ENCODE results near the gene PGS1. TPM values are rescaled to one million over a fixed set of nuclear protein-coding genes. Genes with fewer than 3 reads are reported as not detected.

Gene PGS1
- total RNA-seq, result 10 to 100 TPM; 25.4 to 63.9 (median 38.4) TPM

DNA sequence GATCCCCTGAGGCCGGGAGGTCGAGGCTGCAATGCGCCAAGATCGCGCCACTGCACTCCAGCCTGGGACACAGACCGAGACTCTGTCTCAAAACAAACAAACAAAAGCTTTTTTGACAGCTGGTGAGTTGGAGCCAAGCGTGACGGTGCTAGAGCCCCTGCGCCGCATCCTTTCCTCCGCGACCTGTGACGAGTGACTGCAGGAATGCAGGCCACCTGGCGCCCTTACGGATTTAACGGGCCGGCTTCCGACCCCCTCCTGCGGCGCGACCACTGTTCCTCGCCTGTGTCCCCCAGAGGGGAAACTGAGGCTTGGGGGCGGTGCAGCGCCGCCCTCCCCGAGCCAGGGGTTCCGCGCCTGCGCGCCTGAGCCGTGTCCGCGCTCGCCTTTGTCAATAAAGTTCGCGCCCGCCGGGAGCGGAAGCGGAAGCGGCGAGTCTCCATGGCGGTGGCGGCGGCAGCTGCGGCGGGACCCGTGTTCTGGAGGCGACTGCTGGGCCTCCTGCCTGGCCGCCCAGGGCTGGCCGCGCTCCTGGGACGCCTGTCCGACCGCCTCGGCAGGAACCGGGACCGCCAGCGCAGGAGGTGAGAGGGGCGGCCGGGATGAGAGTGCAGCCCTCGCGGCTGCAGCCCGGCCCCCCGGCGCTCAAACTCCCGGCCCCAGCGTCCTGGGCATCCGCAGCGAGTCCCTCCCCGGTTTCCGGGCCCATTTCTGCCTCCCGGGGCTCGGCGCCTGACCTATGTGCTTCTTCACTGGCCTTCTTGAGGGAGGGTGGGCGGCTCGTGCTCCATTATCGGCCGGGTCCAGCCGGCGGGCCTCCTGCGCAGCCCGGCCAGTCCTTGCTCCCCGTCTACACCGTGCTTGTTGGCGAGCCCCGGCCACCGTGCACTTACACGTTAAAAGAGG is at the start of gene PGS1:
TSS of gene PGS1 (plus strand) at position 425 of the 906 bp plus-strand sequence. CDS start at position 442, 17 bp downstream.
- TF ChIP-seq, protein P1, sequence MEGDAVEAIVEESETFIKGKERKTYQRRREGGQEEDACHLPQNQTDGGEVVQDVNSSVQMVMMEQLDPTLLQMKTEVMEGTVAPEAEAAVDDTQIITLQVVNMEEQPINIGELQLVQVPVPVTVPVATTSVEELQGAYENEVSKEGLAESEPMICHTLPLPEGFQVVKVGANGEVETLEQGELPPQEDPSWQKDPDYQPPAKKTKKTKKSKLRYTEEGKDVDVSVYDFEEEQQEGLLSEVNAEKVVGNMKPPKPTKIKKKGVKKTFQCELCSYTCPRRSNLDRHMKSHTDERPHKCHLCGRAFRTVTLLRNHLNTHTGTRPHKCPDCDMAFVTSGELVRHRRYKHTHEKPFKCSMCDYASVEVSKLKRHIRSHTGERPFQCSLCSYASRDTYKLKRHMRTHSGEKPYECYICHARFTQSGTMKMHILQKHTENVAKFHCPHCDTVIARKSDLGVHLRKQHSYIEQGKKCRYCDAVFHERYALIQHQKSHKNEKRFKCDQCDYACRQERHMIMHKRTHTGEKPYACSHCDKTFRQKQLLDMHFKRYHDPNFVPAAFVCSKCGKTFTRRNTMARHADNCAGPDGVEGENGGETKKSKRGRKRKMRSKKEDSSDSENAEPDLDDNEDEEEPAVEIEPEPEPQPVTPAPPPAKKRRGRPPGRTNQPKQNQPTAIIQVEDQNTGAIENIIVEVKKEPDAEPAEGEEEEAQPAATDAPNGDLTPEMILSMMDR (IDR thresholded peaks at IDR 0.05; ENCODE audit: low read depth), result no peak

- TF ChIP-seq, protein P1 (IDR thresholded peaks at IDR 0.05; ENCODE audit: low read depth), result no peak
Observed at GRCh38 chr17:78329263-78330059, 49.0 kb upstream of the PGS1 start.

DNA sequence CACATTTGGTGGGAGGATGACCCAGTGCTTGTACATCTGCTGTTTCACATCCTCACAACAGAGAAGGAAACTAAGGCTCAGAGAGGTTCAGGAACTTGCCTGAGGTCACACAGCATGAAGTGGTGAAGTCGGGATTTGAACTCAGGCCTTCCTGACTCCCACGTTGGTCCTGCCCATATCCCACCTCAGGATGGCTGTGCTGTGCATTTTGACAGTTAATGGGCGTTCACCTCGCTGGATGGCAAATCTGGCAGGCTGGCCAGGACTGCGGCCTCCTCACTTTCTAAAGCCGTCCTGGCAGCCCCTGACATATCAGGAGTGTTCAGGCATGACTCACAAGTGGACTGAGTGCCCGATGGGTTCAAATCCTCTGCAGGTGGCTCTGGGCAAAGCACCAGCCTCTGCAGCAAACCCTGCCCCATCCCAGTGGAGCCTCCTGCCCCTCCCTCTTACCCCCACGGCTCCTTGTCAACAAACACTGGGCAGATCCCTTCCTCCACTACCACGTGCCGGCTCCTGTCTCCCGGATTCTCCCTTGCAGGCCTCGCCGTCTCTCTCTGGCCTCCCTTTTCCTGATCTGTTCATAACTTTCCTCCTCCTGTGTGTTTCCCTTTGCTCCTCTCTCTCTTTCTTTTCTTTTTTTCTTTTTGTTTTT is 47.8 kb upstream of the PGS1 start:
- TF ChIP-seq, protein P1 (IDR thresholded peaks at IDR 0.05; ENCODE audit: low read depth), result no peak

DNA sequence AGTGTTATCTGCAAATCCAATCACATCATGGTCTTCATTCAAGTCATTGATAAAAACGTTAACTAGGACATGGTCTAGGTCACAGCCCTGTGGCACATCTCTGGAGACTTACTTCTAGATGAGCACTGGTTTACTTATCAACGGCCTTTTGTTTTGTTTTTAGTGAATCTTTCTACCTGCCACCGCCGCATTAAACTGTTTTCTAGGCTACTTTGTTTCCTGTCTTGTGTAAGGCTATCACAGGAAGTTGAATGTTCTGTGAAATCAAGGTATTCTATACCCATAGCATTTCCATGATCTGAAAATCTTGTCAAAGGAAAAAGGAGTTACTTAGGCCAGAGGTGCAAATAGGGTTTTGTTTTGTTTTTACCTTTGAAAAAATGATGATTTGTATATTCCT is 45.5 kb upstream of the PGS1 start:
- TF ChIP-seq, protein P1 (IDR thresholded peaks at IDR 0.05; ENCODE audit: low read depth), result no peak

GRCh38 chr17:78335209-78335608 is 43.2 kb upstream of the PGS1 start:
- TF ChIP-seq, protein P1 (IDR thresholded peaks at IDR 0.05; ENCODE audit: low read depth), result no peak

- TF ChIP-seq, protein P1 (IDR thresholded peaks at IDR 0.05; ENCODE audit: low read depth), result no peak
Observed at GRCh38 chr17:78337244-78338109, 41.0 kb upstream of the PGS1 start.

All from subcutaneous adipose tissue (tissue), 4 donors.